ENCODE data around the gene ETS2. TPM values are rescaled to one million over a fixed set of nuclear protein-coding genes. Genes with fewer than 3 reads are reported as not detected.

ETS2 gene
- total and polyA plus RNA-seq, 2 of the 8 experiments (the other 6 are each of a cell fraction or from before 2014, with no cell fraction given): 11.0 to 45.1 TPM

- no peak for TF ChIP-seq CHD7 (IDR thresholded peaks at IDR 0.05; ENCODE audit: insufficient replicate concordance, low read length)
- TF ChIP-seq MAFK (IDR thresholded peaks at IDR 0.05; ENCODE audit: low read depth, low read length): no peak
- TF ChIP-seq BCL11A (IDR thresholded peaks at IDR 0.05; ENCODE audit: low read depth in 2 of 2, low read length in 2 of 2): no peak
- no peak for TF ChIP-seq SP2 (IDR thresholded peaks at IDR 0.05; ENCODE audit: low read length)
- TF ChIP-seq CBX5 (IDR thresholded peaks at IDR 0.05; ENCODE audit: low read depth, low read length): no peak
- TF ChIP-seq BACH1 (IDR thresholded peaks at IDR 0.05; ENCODE audit: low read length): no peak
- no peak for TF ChIP-seq RNF2 (IDR thresholded peaks at IDR 0.05; ENCODE audit: borderline replicate concordance, low read depth, low read length, missing control alignments, poor library complexity, severe bottlenecking)
- TF ChIP-seq NRF1 (IDR thresholded peaks at IDR 0.05; ENCODE audit: low read depth, low read length): no peak
- TF ChIP-seq EGR1 (IDR thresholded peaks at IDR 0.05; ENCODE audit: borderline replicate concordance, low read depth, low read length): no peak
- TF ChIP-seq EP300 (IDR thresholded peaks at IDR 0.05; ENCODE audit: borderline replicate concordance in 1 of 2, low read depth in 2 of 2, low read length in 2 of 2): no peak
- no peak for TF ChIP-seq TCF12 (IDR thresholded peaks at IDR 0.05; ENCODE audit: low read depth, low read length)
- TF ChIP-seq RFX5 (IDR thresholded peaks at IDR 0.05; ENCODE audit: borderline replicate concordance, low read depth, low read length): no peak
Observed at GRCh38 chr21:38798081-38798480, 7.6 kb upstream of the ETS2 start (continued).
